Amniotic epithelial cell (primary cell): ENCODE results near the gene CDK2AP2.
"Not testable (repeated sequence)": the region's sequence is repeated elsewhere in the genome, so short reads cannot be mapped to it uniquely, and the experiment has no call there.

Experiments used
- DNase-seq: peaks from one replicate; pipeline ENCODE4 v3.0.0-alpha.2; 2010; ENCODE audit warnings: low read depth

The CDK2AP2 gene

GRCh38 chr11:67489885-67490726 is 17.9 kb downstream of the CDK2AP2 start:
- no peak for DNase-seq

- DNase-seq, result no peak
These were observed 18.6 kb downstream of the CDK2AP2 start for GRCh38 chr11:67489203-67489884.

GRCh38 chr11:67486481-67487195 is 21.3 kb downstream of the CDK2AP2 start:
- no peak for DNase-seq

- DNase-seq, result not testable (repeated sequence)
These were observed 22.0 kb downstream of the CDK2AP2 start for GRCh38 chr11:67485873-67486361.

GRCh38 chr11:67484847-67485311 is 23.1 kb downstream of the CDK2AP2 start:
- no peak for DNase-seq

GRCh38 chr11:67483831-67484665 is 23.9 kb downstream of the CDK2AP2 start:
- no peak for DNase-seq

- peak; percentile 96 for DNase-seq
These were observed 24.8 kb downstream of the CDK2AP2 start, which contains the start of gene AIP for GRCh38 chr11:67482827-67483798. Gene AIP (plus strand): TSS chr11:67483026. CDS start chr11:67483159, 133 bp downstream.

GRCh38 chr11:67482275-67482826 is 25.6 kb downstream of the CDK2AP2 start:
- DNase-seq, result no peak

GRCh38 chr11:67477344-67478050 is 30.5 kb downstream of the CDK2AP2 start:
- not testable (repeated sequence) for DNase-seq

- DNase-seq, result not testable (repeated sequence)
These were observed 31.3 kb downstream of the CDK2AP2 start for GRCh38 chr11:67476692-67477091.

- no peak for DNase-seq
These were observed 35.1 kb downstream of the CDK2AP2 start for GRCh38 chr11:67472882-67473281.

GRCh38 chr11:67470337-67471002 is 37.5 kb downstream of the CDK2AP2 start:
- no peak for DNase-seq

- no peak for DNase-seq
These were observed 38.5 kb downstream of the CDK2AP2 start for GRCh38 chr11:67469508-67469811.

GRCh38 chr11:67468759-67469507 is 39.0 kb downstream of the CDK2AP2 start, which contains the start of gene TMEM134:
Gene TMEM134 (minus strand): TSS chr11:67469251. CDS start chr11:67469192, 59 bp downstream.
- peak; percentile 82 for DNase-seq

- no peak for DNase-seq
These were observed 39.6 kb downstream of the CDK2AP2 start for GRCh38 chr11:67468456-67468758.

- no peak for DNase-seq
These were observed 39.9 kb downstream of the CDK2AP2 start for GRCh38 chr11:67468056-67468455.

GRCh38 chr11:67466962-67467771 is 40.8 kb downstream of the CDK2AP2 start:
- no peak for DNase-seq
